GM21367 (cell line): ENCODE results near the gene AHCYL2.

Experiments used
- ATAC-seq: cut with Tn5 transposase; IDR thresholded peaks from one replicate; pipeline ENCODE4 v1.9.1; 2021; ENCODE audit not compliant: unreplicated experiment

The AHCYL2 gene

DNA sequence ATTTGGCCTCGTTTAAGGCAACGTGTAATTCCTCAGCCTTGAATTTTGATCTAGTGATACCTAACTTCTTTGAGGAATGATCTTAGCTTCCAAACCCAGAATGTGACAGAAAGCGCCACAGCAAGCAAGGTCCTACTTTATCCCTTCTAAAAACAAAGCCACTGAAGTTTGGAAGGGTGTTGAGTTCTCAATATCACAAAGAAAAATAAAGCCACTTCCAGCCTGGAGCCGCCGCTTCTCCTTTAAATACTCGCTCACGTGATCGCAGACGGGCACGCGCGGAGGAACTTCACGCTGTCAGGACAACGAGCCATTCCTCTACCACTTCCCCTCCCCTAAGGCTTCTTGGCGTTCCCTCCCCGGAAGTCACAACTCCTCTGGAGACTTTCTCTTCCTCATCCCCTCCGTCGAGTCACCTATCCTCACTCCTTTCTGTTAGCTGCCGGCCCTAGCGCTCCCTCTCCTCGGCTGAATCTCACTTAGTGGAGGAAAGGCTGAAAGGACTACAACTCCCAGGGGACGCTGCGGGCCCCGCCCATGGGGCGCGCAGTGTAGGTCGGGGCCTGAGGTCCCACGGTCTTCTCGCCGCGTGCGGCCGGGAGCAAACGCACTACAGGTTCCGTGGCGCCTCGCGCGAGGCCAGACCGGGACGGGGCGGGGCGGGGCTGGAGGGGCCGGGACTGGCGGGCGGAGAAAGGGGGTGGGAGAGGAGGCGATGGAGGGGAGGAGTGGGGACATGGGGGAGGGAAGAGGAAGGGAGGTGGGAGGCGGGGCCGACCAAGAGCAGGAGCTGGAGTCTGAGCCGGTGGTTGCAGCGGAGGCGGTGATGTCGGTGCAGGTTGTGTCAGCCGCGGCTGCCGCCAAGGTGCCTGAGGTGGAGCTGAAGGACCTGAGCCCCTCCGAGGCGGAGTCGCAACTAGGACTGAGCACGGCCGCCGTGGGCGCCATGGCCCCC lies at the start of gene AHCYL2:
AHCYL2 (plus strand) TSS at position 780 of the 955 bp plus-strand sequence.
- ATAC-seq = peak; percentile 85

DNA sequence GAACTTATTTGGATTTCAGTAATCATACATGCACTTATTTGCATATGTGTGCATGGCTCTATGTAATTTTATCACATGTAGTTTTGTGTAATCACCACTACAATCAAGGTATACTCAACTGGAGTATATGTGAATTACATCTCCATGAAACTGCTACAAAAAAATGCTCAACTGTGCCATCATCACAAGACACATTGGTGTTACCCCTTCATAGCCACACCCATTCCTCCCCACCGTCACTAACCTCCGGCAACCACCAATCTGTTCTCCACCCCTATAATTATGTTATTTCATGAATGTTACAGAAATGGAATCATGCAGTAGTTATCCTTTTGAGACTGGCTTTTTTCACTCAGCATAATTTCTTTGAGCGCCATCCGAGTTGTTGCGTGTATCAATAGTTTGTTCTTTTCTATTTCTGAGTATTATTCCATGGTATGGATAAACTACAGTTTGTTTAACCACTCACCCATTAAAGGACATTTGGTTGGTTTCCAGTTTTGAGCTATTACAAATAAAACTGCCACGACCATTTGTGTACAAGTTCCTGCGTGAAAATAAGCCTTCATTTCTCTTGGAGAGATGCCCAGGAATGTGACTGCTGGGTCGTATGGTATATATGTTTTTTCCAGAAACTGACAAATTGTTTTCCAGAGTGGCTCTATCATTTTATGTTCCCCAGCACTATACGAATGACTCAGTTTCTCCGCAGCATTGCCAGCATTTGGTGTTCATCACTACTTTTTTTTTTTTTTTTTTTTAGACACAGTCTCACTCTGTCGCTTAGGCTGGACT lies 47.7 kb upstream of the AHCYL2 start:
- ATAC-seq = no peak

DNA sequence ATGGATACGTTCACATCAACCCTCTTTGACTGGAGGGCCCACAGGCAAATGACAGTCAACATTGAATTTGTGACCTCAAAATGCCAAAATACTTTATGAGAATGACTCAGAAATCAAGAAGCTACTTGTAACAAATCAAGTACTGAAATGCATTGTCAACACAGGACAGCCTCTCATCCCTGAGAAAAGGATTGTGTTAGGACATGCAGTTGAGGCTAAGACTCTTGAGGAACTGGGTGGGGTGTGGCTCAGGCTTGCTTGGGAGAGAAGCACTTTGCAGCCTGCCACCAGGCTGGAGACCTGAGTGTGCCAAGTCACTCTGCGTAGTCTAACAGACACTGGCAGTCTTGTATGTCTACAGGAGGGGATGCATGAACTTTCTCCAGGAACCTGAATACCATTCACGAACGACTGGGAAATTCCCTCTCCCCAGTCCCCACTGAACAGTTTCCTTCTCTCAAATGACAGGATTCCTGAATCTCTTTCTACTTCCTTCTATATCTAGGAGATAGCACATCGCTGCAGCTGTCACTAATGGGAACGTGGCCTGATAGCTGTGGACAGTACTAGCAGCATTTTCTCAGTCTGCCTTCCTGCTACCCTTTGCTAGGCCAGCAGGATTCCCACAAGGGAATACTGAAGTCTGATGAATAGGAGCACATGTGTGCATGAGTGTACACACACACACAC lies 39.7 kb upstream of the AHCYL2 start:
- ATAC-seq = no peak

DNA sequence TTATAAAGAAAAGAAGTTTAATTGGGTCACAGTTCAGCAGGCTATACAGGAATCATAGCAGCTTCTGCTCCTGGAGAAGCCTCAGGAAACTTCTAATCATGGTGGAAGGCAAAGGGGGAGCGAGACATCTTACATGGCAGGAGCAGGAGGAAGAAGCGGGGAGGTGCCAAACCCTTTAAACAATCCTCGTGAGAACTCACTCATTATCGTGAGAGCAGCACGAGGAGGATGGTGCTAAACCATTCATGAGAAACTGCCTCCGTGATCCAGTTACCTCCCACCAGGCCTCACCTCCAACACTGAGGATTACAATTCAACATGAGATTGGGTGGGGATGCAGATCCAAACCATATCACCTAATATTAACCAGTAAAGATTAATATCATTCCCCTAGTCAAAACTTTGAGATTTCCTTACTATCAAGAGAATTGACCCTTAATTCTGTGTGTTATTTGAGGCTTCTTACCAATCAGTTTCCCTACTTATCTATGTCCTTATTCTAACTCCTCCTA lies 38.0 kb upstream of the AHCYL2 start:
- ATAC-seq = no peak

DNA sequence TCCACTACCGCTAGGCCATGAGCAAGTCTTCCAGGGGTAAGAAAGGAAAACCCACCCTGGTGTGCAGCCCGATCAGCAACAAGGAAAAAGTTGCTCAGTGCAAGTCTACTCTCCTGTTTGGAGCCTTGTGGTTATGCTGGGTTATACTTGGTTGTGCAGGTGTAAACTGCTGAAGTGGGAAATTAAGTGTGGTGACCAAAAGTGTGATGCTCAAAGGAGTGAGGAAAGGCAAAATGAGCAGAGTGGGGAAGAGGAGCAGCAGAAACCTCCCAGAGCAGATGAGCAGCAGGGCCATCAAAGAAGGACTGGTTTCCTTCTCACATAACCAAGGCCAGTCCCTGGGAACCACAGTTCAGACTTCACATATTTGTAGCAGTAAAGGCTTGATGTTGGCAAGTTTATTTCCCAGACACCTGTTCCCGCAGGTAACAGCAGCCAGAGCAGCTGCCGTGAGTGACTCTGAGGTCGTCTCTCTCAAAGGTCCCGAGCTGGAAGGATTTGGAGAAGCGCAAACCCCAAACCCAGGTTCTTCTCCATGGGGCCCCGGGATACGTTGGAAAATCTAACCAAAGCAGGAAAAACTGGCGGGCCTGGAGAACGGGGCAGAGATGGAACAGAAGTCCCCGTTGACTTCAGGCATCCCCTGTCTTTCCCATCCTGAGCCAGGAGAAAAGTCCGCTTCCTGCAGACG lies 37.0 kb upstream of the AHCYL2 start:
- ATAC-seq = no peak

DNA sequence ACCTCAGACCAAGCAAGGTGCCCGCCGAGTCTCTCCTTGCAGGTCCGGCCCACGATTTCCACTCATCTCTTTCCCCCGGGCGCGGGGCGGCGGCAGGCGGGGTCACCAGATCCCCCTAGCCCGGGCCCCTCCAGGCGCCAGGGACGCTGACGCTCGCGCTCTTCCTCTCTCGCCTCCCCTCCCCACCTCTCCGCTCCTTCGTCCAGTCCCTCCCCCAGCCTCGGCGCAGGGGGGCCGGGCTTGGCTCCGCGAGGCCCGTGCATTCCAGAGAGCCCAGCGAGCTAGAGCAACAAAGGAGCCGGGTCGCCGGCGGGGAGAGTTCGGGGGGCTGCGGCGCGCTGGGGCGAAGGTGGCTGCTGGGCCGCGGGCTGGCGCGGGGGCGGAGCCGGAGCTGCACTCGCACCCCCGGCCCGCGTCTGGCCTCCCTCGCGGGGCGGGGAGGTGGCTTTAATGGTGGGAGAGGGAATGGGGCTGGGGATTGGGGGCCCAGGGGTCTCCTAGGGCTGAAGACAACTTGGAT lies 36.4 kb upstream of the AHCYL2 start, which contains the start of gene SMO:
SMO (plus strand) TSS at position 262 of the 520 bp plus-strand sequence. CDS start 519 bp downstream, outside the sequence.
- no peak for ATAC-seq

DNA sequence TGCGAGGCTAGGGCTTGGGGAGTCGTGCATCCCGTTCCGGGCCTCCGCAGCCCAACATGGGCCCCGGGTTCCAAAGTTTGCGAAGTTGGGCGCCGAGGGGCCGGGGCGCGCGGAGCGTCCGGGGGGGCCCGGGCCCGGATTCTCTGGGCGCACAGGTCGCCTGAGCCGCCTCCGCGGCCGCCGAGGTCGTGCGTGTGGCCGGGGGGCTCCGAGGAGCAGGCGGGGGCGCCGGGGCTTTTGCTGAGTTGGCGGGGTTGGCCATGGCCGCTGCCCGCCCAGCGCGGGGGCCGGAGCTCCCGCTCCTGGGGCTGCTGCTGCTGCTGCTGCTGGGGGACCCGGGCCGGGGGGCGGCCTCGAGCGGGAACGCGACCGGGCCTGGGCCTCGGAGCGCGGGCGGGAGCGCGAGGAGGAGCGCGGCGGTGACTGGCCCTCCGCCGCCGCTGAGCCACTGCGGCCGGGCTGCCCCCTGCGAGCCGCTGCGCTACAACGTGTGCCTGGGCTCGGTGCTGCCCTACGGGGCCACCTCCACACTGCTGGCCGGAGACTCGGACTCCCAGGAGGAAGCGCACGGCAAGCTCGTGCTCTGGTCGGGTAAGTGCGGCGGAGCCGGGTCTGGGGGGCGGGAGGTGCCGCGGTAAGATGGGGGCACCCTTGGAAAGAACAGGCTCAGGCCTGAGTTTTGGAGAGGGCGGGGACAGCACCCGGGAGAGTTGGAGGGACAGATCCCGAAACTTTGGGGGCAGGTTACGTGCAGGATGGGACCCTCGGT lies 35.8 kb upstream of the AHCYL2 start:
- no peak for ATAC-seq

DNA sequence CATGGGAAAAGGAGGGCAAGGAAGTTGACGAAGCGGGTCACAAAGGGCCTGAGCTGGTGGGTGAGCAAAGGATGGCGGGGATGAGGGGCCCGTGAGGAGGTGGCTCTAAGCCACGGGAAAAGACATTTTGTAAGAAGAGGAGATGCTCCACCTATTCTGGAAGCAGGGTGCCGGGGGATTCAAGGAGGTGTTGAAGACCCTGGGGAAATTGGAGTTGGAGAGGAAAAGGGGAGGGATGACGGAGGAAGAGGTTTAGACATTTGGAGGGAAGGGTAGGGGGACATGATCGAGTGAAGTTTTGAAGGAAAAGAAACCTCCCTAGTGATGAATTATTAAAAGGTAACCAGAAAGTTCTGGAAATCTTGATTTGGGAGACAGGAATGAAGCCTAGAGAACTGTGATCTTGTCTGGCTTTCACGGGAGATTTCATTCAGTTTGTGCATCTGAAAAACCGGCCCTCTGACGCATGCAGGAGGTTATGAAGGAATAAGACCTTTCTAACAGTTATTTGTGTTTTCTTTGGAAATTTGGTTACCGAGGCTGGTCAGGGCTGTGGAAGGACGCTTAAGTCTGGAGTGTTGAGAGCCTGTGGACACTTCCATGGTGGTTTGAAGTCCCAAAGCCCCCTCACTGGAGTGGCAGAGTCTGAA lies 35.0 kb upstream of the AHCYL2 start:
- ATAC-seq = no peak

DNA sequence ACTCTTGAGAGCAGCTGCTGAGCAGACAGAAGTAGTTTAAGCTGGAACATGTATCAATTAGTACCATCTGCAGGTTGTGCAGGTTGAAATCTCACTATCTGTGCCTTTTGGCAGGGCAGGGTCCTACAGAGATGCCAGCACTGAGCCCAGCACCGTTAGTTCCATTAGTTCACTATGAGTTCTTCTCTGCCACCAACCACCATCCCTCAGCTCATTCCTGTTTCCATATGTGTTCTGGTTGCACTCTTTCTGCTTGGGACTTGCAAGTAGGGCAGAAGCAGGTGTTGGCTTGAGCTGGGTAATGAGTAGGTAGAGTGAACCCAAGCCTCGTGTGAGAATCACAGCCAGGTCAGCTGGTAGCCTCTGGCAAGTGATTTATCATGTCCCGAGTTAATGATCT lies 33.6 kb upstream of the AHCYL2 start:
- no peak for ATAC-seq

DNA sequence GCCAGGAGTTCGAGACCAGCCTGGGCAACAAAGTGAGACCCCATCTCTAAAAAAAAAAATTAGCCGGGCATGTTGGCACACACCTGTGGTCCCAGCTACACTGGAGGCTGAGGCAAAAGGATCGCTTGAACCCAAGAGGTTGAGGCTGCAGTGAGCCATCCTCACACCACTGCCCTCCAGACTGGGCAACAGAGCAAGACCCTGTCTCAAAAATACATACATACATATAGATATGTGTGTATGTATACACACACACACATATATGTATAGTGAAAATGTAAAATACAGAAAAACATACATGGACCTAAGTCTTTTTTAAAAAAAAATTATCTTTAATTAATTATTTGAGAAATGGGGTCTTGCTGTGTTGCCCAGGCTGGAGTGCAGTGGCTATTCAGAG lies 30.9 kb upstream of the AHCYL2 start:
- ATAC-seq = no peak

DNA sequence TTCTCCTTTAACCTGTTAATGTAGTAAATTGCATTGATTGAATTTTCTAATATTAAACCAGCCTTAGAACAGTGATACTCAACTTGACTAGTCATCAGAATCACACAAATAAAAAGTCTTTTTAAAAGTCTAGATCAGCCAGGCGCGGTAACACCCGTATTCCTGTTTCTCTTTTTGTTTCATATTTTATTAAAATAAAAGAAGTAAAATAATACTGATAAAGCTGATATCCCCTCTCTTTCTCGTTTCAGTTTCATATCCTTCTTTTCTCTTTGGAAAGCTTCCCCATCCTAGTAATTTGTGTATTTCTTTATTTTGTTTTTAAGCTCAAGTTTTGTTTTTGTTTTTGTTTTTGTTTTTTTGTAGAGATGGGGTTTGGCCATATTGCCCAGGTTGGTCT lies 27.1 kb upstream of the AHCYL2 start:
- no peak for ATAC-seq

DNA sequence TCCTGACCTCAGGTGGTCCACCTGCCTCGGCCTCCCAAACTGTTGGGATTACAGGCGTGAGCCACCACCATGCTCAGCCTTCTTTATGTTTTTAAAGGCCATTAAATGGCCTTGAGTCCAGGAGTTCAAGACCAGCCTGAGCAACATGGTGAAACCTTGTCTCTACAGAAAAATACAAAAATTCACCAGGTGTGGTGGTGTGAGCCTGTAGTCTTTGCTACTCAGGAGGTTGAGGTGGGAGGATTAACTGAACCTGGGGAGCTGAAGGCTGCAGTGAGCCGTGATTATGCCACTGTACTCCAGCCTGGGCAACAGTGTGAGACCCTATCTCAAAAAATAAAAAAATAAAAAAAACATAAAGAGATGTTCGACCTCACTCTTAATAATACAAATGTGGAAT lies 25.4 kb upstream of the AHCYL2 start:
- no peak for ATAC-seq

DNA sequence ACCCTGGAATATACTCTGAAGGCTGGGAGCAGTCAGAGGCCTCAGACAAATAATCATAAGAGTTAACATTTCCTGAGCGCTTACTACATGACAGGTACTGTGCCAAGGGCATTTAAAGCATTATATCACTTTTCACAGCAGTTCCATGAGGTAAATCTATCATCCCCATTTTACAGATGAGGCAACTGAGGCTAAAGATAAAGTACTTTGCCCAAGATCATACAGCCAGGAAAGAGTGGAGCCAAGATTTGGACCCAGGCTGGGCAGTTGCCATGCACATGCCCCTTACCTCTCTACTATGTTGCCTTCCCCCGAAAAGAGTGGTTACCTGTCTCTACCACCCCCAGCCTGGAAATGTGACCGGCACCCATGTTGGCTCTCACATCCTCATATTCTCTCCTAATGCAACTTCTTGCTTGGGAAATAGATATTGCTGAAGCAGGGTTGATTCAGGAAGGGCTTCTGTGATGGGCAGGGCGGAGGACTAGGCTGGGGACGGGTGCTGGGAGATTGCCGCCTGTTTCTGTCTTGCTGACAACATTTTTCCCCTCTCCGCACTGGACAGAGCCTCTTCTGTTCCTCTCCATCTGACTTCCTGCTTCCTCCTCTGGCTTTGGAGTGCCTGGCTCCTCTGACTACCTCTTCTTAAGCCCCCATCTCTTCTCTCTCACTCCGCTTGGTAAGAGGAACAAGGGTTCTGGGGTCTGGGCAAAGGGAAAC lies 22.6 kb upstream of the AHCYL2 start:
- ATAC-seq = no peak

DNA sequence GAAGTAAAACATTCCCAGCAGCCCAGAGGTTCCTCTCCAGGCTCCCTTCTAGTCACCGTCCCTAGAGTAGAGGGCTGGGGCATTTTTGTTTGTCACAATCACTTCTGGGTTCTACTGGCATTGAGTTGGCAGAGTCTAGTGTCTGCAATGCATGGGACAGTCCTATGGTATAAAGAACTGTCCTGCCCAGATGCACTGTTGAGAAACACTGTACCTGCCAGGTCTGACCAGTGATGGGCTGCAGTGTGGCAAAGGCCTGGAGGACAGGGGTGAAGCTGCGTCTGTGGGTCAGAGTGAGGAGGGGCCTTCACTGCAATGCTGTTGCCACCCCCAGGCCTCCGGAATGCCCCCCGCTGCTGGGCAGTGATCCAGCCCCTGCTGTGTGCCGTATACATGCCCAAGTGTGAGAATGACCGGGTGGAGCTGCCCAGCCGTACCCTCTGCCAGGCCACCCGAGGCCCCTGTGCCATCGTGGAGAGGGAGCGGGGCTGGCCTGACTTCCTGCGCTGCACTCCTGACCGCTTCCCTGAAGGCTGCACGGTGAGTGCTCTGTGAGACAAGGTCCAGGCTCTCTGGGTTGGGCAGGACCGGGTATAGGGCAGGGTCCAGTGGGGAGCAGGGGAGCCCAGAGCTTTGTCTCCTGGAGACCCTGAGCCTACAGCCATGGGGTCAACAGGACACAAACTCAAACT lies 21.6 kb upstream of the AHCYL2 start:
- ATAC-seq = no peak

DNA sequence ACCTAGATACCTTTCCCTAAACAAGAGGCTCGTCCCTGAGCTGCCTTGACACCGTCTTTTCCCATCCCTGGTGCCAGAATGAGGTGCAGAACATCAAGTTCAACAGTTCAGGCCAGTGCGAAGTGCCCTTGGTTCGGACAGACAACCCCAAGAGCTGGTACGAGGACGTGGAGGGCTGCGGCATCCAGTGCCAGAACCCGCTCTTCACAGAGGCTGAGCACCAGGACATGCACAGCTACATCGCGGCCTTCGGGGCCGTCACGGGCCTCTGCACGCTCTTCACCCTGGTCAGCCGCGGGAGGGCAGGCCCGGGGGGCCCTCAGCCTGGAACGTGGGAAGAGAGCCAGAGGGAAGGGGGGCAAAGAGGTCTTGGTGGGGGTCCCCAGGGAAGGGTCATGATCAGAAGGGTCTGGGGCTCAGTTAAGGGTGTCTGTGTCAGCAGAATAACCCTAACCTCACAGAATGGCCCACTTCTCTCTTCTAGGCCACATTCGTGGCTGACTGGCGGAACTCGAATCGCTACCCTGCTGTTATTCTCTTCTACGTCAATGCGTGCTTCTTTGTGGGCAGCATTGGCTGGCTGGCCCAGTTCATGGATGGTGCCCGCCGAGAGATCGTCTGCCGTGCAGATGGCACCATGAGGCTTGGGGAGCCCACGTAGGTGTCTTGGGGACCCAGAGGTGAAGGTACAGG lies 19.6 kb upstream of the AHCYL2 start:
- no peak for ATAC-seq

DNA sequence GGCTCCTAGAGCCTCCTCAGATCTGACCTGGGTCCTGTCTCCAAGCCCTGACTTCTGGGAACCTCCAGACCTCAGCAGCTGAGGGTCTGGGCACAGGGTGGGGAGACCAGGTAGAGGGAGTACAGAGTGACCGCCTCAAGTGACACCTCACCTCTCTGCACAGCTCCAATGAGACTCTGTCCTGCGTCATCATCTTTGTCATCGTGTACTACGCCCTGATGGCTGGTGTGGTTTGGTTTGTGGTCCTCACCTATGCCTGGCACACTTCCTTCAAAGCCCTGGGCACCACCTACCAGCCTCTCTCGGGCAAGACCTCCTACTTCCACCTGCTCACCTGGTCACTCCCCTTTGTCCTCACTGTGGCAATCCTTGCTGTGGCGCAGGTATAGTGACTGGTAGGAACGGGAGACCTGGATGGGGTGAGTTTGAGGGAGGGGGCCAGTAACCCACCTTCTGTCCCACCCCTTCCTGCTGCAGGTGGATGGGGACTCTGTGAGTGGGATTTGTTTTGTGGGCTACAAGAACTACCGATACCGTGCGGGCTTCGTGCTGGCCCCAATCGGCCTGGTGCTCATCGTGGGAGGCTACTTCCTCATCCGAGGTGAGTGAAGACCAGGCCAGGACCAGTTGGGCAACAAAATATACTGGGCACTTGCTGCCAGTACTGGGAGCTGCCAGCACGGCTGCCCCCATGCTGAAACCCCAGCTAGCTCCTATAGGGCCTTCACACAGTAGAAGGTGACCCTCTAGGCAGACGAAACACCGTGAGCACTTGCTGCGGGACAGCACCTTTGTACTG lies 18.6 kb upstream of the AHCYL2 start:
- ATAC-seq = no peak
